ENCODE data around the gene PDE1A. TPM values are rescaled to one million over a fixed set of nuclear protein-coding genes. Genes with fewer than 3 reads are reported as not detected.

PDE1A gene
- total RNA-seq (2014; rRNA removed; shearing (Covaris generic)): 1.1 and 10.9 TPM in 2 replicates

- in situ Hi-C loops (cut with HindIII; ENCODE audit: low sequenced_read_pairs): no loop called here
- no peak for DNase-seq (ENCODE audit: low spot score)
These were observed at the start of gene PDE1A for GRCh38 chr2:182426918-182427240. PDE1A (minus strand) TSS chr2:182427036.

- no peak for DNase-seq (ENCODE audit: low spot score)
- in situ Hi-C loops (cut with HindIII; ENCODE audit: low sequenced_read_pairs): no loop called here
These were observed 46.8 kb upstream of the PDE1A start for GRCh38 chr2:182473635-182474034.

GRCh38 chr2:182463760-182464159 is 36.9 kb upstream of the PDE1A start:
- in situ Hi-C loops (cut with HindIII; ENCODE audit: low sequenced_read_pairs): no loop called here
- DNase-seq (ENCODE audit: low spot score): peak; percentile 93

- in situ Hi-C loops (cut with HindIII; ENCODE audit: low sequenced_read_pairs): no loop called here
- DNase-seq (ENCODE audit: low spot score): no peak
These were observed 29.9 kb upstream of the PDE1A start for GRCh38 chr2:182456784-182457183.

GRCh38 chr2:182452456-182452990 is 25.7 kb upstream of the PDE1A start:
- in situ Hi-C loops (cut with HindIII; ENCODE audit: low sequenced_read_pairs): no loop called here
- DNase-seq (ENCODE audit: low spot score): peak; percentile 76

- in situ Hi-C loops (cut with HindIII; ENCODE audit: low sequenced_read_pairs): no loop called here
- no peak for DNase-seq (ENCODE audit: low spot score)
These were observed 21.5 kb upstream of the PDE1A start for GRCh38 chr2:182448371-182448770.

- no peak for DNase-seq (ENCODE audit: low spot score)
- in situ Hi-C loops (cut with HindIII; ENCODE audit: low sequenced_read_pairs): no loop called here
These were observed 21.0 kb upstream of the PDE1A start for GRCh38 chr2:182447863-182448262.

GRCh38 chr2:182447163-182447562 is 20.3 kb upstream of the PDE1A start:
- in situ Hi-C loops (cut with HindIII; ENCODE audit: low sequenced_read_pairs): no loop called here
- no peak for DNase-seq (ENCODE audit: low spot score)

- DNase-seq (ENCODE audit: low spot score): no peak
- in situ Hi-C loops (cut with HindIII; ENCODE audit: low sequenced_read_pairs): no loop called here
These were observed 19.3 kb upstream of the PDE1A start for GRCh38 chr2:182446087-182446486.

GRCh38 chr2:182445391-182445965 is 18.6 kb upstream of the PDE1A start:
- in situ Hi-C loops (cut with HindIII; ENCODE audit: low sequenced_read_pairs): no loop called here
- no peak for DNase-seq (ENCODE audit: low spot score)

GRCh38 chr2:182444806-182445205 is 18.0 kb upstream of the PDE1A start:
- in situ Hi-C loops (cut with HindIII; ENCODE audit: low sequenced_read_pairs): no loop called here

GRCh38 chr2:182444170-182444569 is 17.3 kb upstream of the PDE1A start:
- in situ Hi-C loops (cut with HindIII; ENCODE audit: low sequenced_read_pairs): no loop called here
- no peak for DNase-seq (ENCODE audit: low spot score)

More at GRCh38 chr2:182444806-182445205, 18.0 kb upstream of the PDE1A start:
- no peak for DNase-seq (ENCODE audit: low spot score)

- no peak for DNase-seq (ENCODE audit: low spot score)
- in situ Hi-C loops (cut with HindIII; ENCODE audit: low sequenced_read_pairs): no loop called here
These were observed 9.4 kb upstream of the PDE1A start for GRCh38 chr2:182436252-182436651.

- DNase-seq (ENCODE audit: low spot score): no peak
- in situ Hi-C loops (cut with HindIII; ENCODE audit: low sequenced_read_pairs): no loop called here
These were observed 8.9 kb upstream of the PDE1A start for GRCh38 chr2:182435754-182436153.

- in situ Hi-C loops (cut with HindIII; ENCODE audit: low sequenced_read_pairs): no loop called here
- no peak for DNase-seq (ENCODE audit: low spot score)
These were observed 5.2 kb upstream of the PDE1A start for GRCh38 chr2:182432051-182432450.

GRCh38 chr2:182428476-182428875 is 1.6 kb upstream of the PDE1A start:
- in situ Hi-C loops (cut with HindIII; ENCODE audit: low sequenced_read_pairs): no loop called here
- no peak for DNase-seq (ENCODE audit: low spot score)

GRCh38 chr2:182426082-182426917 is 536 bp downstream of the PDE1A start:
- no peak for DNase-seq (ENCODE audit: low spot score)
- in situ Hi-C loops (cut with HindIII; ENCODE audit: low sequenced_read_pairs): no loop called here

GRCh38 chr2:182422864-182423263 is 4.0 kb downstream of the PDE1A start:
- in situ Hi-C loops (cut with HindIII; ENCODE audit: low sequenced_read_pairs): no loop called here

GRCh38 chr2:182420669-182421068 is 6.2 kb downstream of the PDE1A start:
- in situ Hi-C loops (cut with HindIII; ENCODE audit: low sequenced_read_pairs): no loop called here
- DNase-seq (ENCODE audit: low spot score): no peak

More at GRCh38 chr2:182422864-182423263, 4.0 kb downstream of the PDE1A start:
- peak; percentile 82 for DNase-seq (ENCODE audit: low spot score)

- in situ Hi-C loops (cut with HindIII; ENCODE audit: low sequenced_read_pairs): no loop called here
- DNase-seq (ENCODE audit: low spot score): no peak
These were observed 10.0 kb downstream of the PDE1A start for GRCh38 chr2:182416861-182417260.

GRCh38 chr2:182416191-182416590 is 10.6 kb downstream of the PDE1A start:
- in situ Hi-C loops (cut with HindIII; ENCODE audit: low sequenced_read_pairs): no loop called here
- peak; percentile 78 for DNase-seq (ENCODE audit: low spot score)

Data from G401 (cell line).